Osteocyte (in vitro differentiated cells): ENCODE measurements around the gene ZNF587B. TPM values are rescaled to one million over a fixed set of nuclear protein-coding genes. Genes with fewer than 3 reads are reported as not detected.
"Not testable (repeated sequence)": the region's sequence is repeated elsewhere in the genome, so short reads cannot be mapped to it uniquely, and the experiment has no call there.

Experiments used
- DNase-seq: peaks from one replicate; pipeline ENCODE4 v3.0.0; 2021; ENCODE audit warnings: mixed read lengths; ENCODE audit not compliant: unreplicated experiment; ENCODE audit errors: extremely low spot score
- H3K27ac Mint-ChIP-seq: one replicate; pipeline ENCODE4 v1.8.0; 2021; ENCODE audit warnings: mild to moderate bottlenecking, mixed read lengths; ENCODE audit not compliant: unreplicated experiment
- H3K27me3 Mint-ChIP-seq: one replicate; pipeline ENCODE4 v1.8.0; 2021; ENCODE audit warnings: mixed read lengths; ENCODE audit not compliant: unreplicated experiment
- H3K36me3 Mint-ChIP-seq: one replicate; pipeline ENCODE4 v1.8.0; 2021; ENCODE audit warnings: mixed read lengths; ENCODE audit not compliant: unreplicated experiment
- H3K4me1 Mint-ChIP-seq: one replicate; pipeline ENCODE4 v1.8.0; 2021; ENCODE audit warnings: mixed read lengths; ENCODE audit not compliant: unreplicated experiment
- H3K4me3 Mint-ChIP-seq: one replicate; pipeline ENCODE4 v1.8.0; 2021; ENCODE audit warnings: mild to moderate bottlenecking, moderate library complexity, mixed read lengths; ENCODE audit not compliant: unreplicated experiment
- H3K9me3 Mint-ChIP-seq: one replicate; pipeline ENCODE4 v1.8.0; 2021; ENCODE audit warnings: mixed read lengths; ENCODE audit not compliant: unreplicated experiment
- CTCF ChIP-seq: fragments of 200-600 bp; sonication (generic); IDR thresholded peaks from 2 replicates; pipeline ENCODE4 v1.5.0; 2021; ENCODE audit warnings: antibody characterized with exemption, mild to moderate bottlenecking, moderate library complexity
- total RNA-seq: library from RNA; stranded (reverse); gene quantifications from 2 replicates; pipeline ENCODE4 v1.2.1, GENCODE V29; 2021

Gene ZNF587B
- total RNA-seq, 1 donor from 2014 or later: 14.4 TPM

GRCh38 chr19:57807541-57807940 lies 22.6 kb upstream of the ZNF587B start:
- H3K4me3 Mint-ChIP-seq: no peak overlapping the region

GRCh38 chr19:57810410-57811295 lies 19.4 kb upstream of the ZNF587B start:
- Mint-ChIP-seq H3K36me3 (peaks cover 23% of the 10 kb centered on the region), H3K4me1 (peaks cover 19% of the 10 kb centered on the region)
- H3K9me3 Mint-ChIP-seq, H3K4me3 Mint-ChIP-seq, H3K27ac Mint-ChIP-seq, H3K27me3 Mint-ChIP-seq, DNase-seq: not testable (repeated sequence)

More at GRCh38 chr19:57807541-57807940, 22.6 kb upstream of the ZNF587B start:
- Mint-ChIP-seq H3K27ac (no peak overlapping the region), H3K36me3 (peaks cover 23% of the 10 kb centered on the region), H3K27me3 (no peaks in the 10 kb centered on the region), H3K4me1 (peaks cover 28% of the 10 kb centered on the region), H3K9me3 (no peaks in the 10 kb centered on the region)
- DNase-seq: no peak
- TF ChIP-seq CTCF: no peak

- Mint-ChIP-seq H3K36me3 (peaks cover 19% of the 10 kb centered on the region), H3K4me3 (no peak overlapping the region), H3K27me3 (no peaks in the 10 kb centered on the region), H3K27ac (no peak overlapping the region), H3K9me3 (no peaks in the 10 kb centered on the region), H3K4me1 (peaks cover 17% of the 10 kb centered on the region)
- no peak for DNase-seq
- TF ChIP-seq CTCF: no peak
Measured at GRCh38 chr19:57812226-57812625, 17.9 kb upstream of the ZNF587B start.

- H3K36me3 Mint-ChIP-seq: peaks cover 13% of the 10 kb centered on the region
- not testable (repeated sequence) for H3K27ac Mint-ChIP-seq, H3K9me3 Mint-ChIP-seq, H3K27me3 Mint-ChIP-seq, DNase-seq
- H3K4me1 Mint-ChIP-seq: peaks cover 17% of the 10 kb centered on the region
- H3K4me3 Mint-ChIP-seq: peak overlapping the region; percentile 52
Measured at GRCh38 chr19:57812975-57813820, 16.9 kb upstream of the ZNF587B start.

- DNase-seq: no peak
- TF ChIP-seq CTCF: no peak
- H3K27me3 Mint-ChIP-seq: no peaks in the 10 kb centered on the region
- H3K4me1 Mint-ChIP-seq: peaks cover 17% of the 10 kb centered on the region
- peaks cover 11% of the 10 kb centered on the region for H3K36me3 Mint-ChIP-seq
- peak overlapping the region; percentile 87 for H3K27ac Mint-ChIP-seq
- H3K4me3 Mint-ChIP-seq: peak overlapping the region; percentile 91
- H3K9me3 Mint-ChIP-seq: no peaks in the 10 kb centered on the region
Measured at GRCh38 chr19:57813919-57814504, 16.1 kb upstream of the ZNF587B start.
